GM19193 (cell line): ENCODE data around the gene PDLIM4.

Experiments
- POLR2A ChIP-seq: IDR thresholded peaks from 4 replicates; pipeline ENCODE4 v1.6.1; 2011; ENCODE audit not compliant: insufficient read depth, insufficient read length; ENCODE audit errors: extremely low read depth

PDLIM4 gene

GRCh38 chr5:132224716-132225115 lies 32.8 kb upstream of the PDLIM4 start:
- TF ChIP-seq POLR2A, result no peak

DNA sequence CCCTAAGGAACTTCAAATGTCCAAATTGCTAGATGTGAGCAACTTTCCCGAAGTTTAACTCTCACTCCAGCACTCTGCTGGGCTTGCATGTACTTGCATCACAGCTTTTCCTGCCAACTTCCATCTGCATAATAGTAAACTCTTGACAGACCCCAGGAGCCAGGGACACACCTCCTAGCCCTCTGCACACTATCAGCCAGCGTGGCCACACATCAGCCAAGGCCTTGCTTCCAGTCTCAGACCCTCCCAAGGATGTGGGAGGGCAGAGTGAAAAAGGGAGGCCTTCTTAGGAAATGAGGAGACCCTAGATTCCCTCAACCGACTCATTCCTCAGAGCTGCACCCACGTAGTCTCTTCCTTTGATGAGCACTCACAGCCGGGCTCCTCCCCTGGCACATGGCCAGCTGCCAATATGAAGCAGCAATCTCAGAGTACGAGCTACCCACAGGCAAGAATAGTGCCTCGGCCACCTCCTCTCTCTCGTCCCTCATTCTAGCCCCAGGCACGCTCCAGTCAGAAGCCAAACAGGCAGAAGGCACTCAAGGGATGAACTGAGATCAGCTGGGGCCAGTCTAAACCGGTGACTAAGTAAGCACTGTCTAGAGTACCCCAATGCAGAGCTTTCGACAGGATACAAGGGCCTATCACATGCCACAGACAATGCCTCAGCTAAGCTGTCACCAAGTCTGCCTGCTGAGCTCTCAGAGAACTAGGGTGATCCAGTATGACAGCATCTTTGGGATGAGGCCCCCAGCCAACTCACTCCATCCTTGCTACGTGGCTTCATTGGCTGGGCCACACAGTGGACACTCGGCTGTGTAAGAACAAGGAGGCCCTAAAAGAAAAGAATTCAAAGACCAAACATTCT lies 32.1 kb upstream of the PDLIM4 start:
- no peak for TF ChIP-seq POLR2A

DNA sequence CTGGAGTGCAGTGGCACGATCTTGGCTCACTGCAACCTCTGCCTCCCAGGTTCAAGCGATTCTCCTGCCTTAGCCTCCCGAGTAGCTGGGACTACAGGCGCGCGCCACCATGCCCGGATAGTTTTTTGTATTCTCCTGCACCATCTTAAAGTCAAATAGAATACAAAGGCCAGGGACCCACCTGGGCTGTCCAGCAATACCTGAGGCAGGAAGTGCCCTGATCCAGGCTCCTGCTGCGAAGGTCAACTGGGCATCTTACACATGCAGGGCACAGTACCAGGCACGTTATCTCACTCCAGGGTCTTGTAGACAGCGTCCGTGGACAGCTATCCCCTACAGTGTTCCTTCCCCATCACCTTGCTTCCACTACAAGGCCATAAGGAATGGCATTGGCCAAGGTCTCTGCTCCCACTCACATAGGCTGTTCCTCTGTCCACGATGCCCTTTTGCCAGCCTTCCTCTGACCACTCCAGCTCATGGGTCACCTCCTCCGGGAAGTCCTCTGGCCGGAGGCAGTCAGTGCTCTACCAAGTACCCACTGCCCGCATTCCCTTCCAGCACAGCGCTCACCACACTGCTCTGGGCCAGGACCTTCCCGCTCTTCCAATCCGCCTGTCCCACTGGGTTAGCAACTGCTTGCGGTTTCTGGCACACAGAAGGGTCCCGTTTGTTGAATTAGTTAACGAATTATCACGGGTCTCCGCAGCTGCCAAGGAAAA lies 30.8 kb upstream of the PDLIM4 start:
- no peak for TF ChIP-seq POLR2A

DNA sequence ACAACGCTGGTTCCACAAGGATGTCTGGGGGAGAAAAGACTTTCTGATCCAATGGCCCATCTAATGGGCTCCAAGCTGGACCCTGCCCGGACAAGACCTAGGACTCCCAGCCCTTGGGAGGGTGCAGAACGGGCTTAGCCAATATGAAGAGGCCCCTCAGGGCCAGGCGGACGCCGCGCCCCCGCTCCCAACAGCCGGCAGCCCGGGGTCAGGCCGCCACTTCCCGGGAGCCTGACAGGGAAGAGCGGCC lies 30.3 kb upstream of the PDLIM4 start:
- no peak for TF ChIP-seq POLR2A

DNA sequence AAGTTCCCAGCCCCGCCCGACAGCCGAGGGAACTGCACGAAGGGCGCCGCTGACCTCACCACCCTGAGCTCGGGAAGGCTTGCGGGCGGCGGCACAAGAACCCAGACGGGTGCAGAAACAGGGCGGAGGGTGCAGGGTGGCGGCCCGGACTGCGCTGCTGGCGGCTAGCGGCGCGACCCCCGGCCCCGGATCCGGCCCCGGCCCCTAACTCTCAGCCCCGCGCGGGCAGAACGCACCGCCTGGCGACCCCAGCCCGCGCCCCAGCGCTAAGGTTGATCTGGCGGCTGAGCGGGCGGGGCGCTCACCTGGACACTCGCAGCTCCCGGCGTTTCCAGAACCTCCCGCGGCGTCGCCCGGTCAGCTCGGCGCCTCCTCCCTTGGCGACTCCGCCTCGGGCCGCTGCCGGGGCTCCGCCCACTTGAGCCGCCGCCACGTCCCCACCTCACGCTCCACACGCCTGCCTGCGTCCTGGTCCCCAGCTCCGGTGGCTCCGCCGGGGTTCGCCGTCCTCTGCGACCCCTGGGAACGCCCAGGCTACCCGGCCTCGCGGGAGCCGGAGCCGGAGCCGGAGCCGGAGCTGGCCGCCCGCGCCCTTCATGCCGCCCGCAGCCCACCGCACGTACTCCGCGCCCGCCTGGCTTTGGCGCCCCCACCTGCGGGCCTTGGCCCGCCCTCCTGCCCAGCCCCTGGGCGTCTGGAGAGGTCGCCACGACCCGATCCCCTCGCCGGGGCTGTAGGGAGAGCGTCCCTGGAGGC lies 29.8 kb upstream of the PDLIM4 start, which contains the start of gene P4HA2:
TSS of gene P4HA2 (minus strand) at position 369 of the 756 bp plus-strand sequence. CDS start 9,227 bp downstream, outside the sequence.
- no peak for TF ChIP-seq POLR2A

GRCh38 chr5:132228241-132229035 lies 29.1 kb upstream of the PDLIM4 start:
- TF ChIP-seq POLR2A, result no peak

- no peak for TF ChIP-seq POLR2A
Measured at GRCh38 chr5:132229236-132229635, 28.3 kb upstream of the PDLIM4 start.

GRCh38 chr5:132230871-132231270 lies 26.6 kb upstream of the PDLIM4 start:
- no peak for TF ChIP-seq POLR2A

DNA sequence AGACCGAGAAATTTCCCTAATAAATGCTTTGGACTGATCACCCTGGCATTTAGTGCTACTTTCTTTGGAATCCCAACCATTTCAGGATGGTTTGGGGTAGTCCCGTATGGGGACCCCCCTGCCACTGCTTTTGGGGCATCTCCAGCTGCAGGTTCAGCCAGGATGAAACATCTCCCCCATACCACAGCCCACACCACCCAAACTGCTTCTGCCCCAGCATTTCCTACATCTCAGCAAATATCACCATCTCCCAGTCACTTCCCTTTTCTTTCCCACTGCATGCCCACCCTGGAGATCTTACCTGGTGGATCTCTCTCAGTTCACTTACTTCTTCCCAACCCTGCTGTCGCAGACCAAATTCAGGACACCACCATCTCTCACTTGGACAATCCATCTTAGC lies 25.0 kb upstream of the PDLIM4 start:
- no peak for TF ChIP-seq POLR2A

DNA sequence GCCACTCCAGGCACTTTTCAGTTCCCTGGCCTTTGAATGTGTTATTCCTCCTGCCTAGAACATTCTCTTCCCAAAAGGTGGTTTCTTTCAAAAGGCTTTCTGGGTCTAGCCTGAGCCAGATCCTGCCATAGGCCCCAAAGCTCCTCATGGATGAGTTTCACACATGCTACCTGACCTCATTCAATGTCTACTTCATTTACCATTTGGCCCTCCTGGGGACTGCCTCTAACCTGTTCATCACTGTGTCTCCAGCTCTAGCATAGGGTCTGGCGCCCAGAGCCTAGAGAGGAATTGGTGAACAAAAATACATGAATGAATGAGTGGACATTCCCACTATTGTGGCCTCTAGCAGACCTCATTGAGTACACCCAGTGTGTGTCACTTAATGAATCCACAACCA lies 24.4 kb upstream of the PDLIM4 start:
- TF ChIP-seq POLR2A, result no peak

- TF ChIP-seq POLR2A, result no peak
Measured at GRCh38 chr5:132233811-132234683, 23.4 kb upstream of the PDLIM4 start.

DNA sequence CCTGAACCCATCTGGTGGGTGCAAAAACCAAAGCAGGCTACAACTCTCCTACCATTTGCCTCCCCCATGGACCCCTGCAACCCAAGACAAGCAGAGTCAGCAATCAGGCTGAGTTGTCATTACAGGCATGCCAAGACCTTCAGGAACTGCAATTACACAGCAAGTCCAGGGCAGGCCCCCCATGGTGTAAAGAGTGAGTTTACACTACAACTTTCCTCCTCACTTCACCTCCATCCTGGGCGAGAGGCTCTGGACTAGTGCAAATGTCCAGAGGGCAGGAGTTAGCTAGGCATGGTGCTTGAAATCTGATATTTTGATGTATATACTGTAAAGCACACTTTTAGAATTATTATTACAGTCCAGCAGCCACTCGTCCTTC lies 22.8 kb upstream of the PDLIM4 start:
- TF ChIP-seq POLR2A, result no peak

GRCh38 chr5:132235340-132235739 lies 22.2 kb upstream of the PDLIM4 start:
- no peak for TF ChIP-seq POLR2A

- TF ChIP-seq POLR2A, result no peak
Measured at GRCh38 chr5:132237141-132237540, 20.4 kb upstream of the PDLIM4 start.
